Measurements from ENCODE around the gene GMDS. TPM values are rescaled to one million over a fixed set of nuclear protein-coding genes. Genes with fewer than 3 reads are reported as not detected.

GMDS gene
- total RNA-seq, 1 experiment from 2014 or later, result 31.1 TPM

DNA sequence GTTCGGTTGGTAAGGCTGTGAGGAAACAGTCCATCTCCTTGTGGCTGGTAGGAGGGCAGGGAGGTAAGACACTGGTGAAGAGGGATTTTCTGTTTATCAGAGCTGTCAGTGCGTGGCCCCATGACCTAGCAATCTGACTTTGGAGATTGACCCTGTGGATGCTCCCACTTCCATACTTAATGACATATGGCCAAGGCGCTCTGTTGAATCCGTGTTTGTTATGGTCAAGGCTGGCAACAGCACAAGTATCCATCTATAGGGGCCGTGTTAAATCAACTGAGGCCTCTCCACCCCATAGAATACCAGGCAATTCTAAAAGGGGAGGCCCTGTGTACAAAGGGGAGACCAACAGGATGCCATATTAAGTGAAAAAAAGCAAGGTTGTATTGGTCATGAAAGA, 661.3 kb downstream of the GMDS start:
- Mint-ChIP-seq H3K4me1 (ENCODE audit: low read depth, unreplicated experiment) (peaks cover 5% of the 10 kb centered on the region), H3K27me3 (ENCODE audit: insufficient read depth, unreplicated experiment) (peaks cover 5% of the 10 kb centered on the region)

DNA sequence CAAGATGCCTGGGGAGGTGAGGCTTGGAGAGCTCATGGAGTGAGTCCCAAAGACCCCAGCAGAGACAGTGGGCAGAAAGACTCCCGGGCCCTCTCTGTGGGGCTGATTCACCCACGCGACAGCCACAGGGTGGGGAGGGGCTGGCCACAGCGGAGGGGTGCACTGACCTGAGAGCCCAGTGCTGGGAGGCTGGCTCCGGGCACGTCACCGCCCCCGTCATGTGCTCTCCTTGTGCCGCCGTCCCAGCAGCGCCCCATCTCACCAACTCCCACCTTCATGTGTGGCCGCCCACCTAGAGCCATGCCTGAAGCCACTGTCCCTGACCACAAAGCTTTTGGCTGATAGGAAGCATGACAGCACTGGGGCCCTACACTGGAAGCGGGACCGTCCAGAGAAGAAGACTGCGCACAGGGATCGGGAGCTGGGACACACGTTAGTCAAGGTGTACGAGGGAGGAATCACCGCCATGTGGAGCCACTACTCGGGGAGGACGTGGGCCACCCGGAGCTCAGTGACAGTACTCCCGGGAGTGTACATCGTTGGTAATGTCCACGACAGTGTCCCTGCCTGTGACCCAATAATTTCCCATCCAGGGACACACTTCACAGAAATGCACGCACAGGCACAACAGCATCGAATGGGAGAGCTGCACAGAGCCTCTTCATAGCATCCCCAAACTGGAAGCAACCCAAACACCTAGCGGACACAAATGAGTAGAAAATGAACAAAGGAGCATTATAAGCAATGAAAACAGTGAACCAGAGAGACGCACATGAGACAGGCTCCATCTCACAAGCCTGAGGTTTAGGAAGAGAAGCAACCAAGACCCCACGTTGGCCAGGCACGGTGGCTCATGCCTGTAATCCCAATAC, 664.0 kb downstream of the GMDS start:
- BruUV-seq (replicated peaks), result no TSS peak
- no peaks in the 10 kb centered on the region for H3K9me3 Mint-ChIP-seq (ENCODE audit: unreplicated experiment)
- TF ChIP-seq, protein P1, sequence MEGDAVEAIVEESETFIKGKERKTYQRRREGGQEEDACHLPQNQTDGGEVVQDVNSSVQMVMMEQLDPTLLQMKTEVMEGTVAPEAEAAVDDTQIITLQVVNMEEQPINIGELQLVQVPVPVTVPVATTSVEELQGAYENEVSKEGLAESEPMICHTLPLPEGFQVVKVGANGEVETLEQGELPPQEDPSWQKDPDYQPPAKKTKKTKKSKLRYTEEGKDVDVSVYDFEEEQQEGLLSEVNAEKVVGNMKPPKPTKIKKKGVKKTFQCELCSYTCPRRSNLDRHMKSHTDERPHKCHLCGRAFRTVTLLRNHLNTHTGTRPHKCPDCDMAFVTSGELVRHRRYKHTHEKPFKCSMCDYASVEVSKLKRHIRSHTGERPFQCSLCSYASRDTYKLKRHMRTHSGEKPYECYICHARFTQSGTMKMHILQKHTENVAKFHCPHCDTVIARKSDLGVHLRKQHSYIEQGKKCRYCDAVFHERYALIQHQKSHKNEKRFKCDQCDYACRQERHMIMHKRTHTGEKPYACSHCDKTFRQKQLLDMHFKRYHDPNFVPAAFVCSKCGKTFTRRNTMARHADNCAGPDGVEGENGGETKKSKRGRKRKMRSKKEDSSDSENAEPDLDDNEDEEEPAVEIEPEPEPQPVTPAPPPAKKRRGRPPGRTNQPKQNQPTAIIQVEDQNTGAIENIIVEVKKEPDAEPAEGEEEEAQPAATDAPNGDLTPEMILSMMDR (IDR thresholded peaks at IDR 0.05; ENCODE audit: insufficient read depth in 1 of 2, low read depth in 1 of 2, low read length in 1 of 2, severe bottlenecking in 1 of 2, unreplicated experiment in 1 of 2), result no peak
- Histone ChIP-seq H3K4me3 (ENCODE audit: low read depth, low read length) (no peak overlapping the region), H3K27me3 (replicated peaks; ENCODE audit: control insufficient read depth, insufficient read depth, low read length) (no peaks in the 10 kb centered on the region), H3K9me3 (no peaks in the 10 kb centered on the region), H3K4me1 (no peaks in the 10 kb centered on the region), H3K36me3 (ENCODE audit: control insufficient read depth, insufficient read depth, low read length) (no peaks in the 10 kb centered on the region)
- no peaks in the 10 kb centered on the region for H3K4me1 Mint-ChIP-seq (ENCODE audit: low read depth, unreplicated experiment)
- H3K27me3 Mint-ChIP-seq (ENCODE audit: insufficient read depth, unreplicated experiment), result peaks cover 5% of the 10 kb centered on the region
- ChIA-PET CTCF (no interaction called here), POLR2A (no interaction called here)
- no peak for DNase-seq
- no peaks in the 10 kb centered on the region for H3K36me3 Mint-ChIP-seq (ENCODE audit: insufficient read depth, unreplicated experiment)
- no peak overlapping the region for H3K4me3 Mint-ChIP-seq (ENCODE audit: unreplicated experiment)
- H3K27ac Mint-ChIP-seq (ENCODE audit: unreplicated experiment), result no peak overlapping the region
- intact Hi-C loops (cut with micrococcal nuclease; ENCODE audit: unreplicated experiment), result no loop called here

More for the DNA sequence above, 661.3 kb downstream of the GMDS start:
- Histone ChIP-seq H3K4me3 (ENCODE audit: low read depth, low read length) (no peak overlapping the region), H3K4me1 (peaks cover 4% of the 10 kb centered on the region; the same call in 1 of the 2 replicates), H3K27me3 (replicated peaks; ENCODE audit: control insufficient read depth, insufficient read depth, low read length) (no peaks in the 10 kb centered on the region), H3K36me3 (ENCODE audit: control insufficient read depth, insufficient read depth, low read length) (no peaks in the 10 kb centered on the region), H3K9me3 (no peaks in the 10 kb centered on the region)
- DNase-seq, result no peak
- ChIA-PET CTCF (no interaction called here), POLR2A (no interaction called here)
- Mint-ChIP-seq H3K4me3 (ENCODE audit: unreplicated experiment) (no peak overlapping the region), H3K9me3 (ENCODE audit: unreplicated experiment) (no peaks in the 10 kb centered on the region), H3K27ac (ENCODE audit: unreplicated experiment) (no peak overlapping the region), H3K36me3 (ENCODE audit: insufficient read depth, unreplicated experiment) (no peaks in the 10 kb centered on the region)
- no TSS peak for BruUV-seq (replicated peaks)
- TF ChIP-seq, protein P1 (IDR thresholded peaks at IDR 0.05; ENCODE audit: insufficient read depth in 1 of 2, low read depth in 1 of 2, low read length in 1 of 2, severe bottlenecking in 1 of 2, unreplicated experiment in 1 of 2), result no peak
- intact Hi-C loops (cut with micrococcal nuclease; ENCODE audit: unreplicated experiment), result no loop called here

DNA sequence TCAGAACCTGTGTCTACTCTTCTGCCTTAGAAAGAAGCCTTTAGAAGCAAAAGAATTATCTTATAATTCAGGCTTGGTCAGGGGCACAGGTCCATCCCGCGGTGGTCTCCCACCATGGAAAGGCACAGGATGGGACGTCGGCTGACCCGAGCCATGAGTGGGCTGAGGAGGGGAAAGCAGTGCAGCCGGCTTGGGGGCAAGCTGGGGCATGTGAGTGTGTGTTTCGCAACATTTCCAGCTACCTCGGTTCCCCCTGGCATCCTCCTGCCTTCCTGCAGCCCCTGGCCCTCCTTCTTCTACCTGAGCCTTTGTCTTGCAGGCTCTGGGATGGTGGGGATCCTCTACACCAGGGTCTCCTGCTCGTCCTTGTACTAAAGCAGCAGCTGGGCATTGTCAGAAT, 664.8 kb downstream of the GMDS start:
- Histone ChIP-seq H3K9me3 (no peaks in the 10 kb centered on the region), H3K4me1 (no peaks in the 10 kb centered on the region), H3K27me3 (replicated peaks; ENCODE audit: control insufficient read depth, insufficient read depth, low read length) (no peaks in the 10 kb centered on the region), H3K4me3 (ENCODE audit: low read depth, low read length) (no peak overlapping the region), H3K36me3 (ENCODE audit: control insufficient read depth, insufficient read depth, low read length) (no peaks in the 10 kb centered on the region)
- ChIA-PET POLR2A (no interaction called here), CTCF (no interaction called here)
- TF ChIP-seq, protein P1 (IDR thresholded peaks at IDR 0.05; ENCODE audit: insufficient read depth in 1 of 2, low read depth in 1 of 2, low read length in 1 of 2, severe bottlenecking in 1 of 2, unreplicated experiment in 1 of 2), result no peak
- Mint-ChIP-seq H3K9me3 (ENCODE audit: unreplicated experiment) (no peaks in the 10 kb centered on the region), H3K4me1 (ENCODE audit: low read depth, unreplicated experiment) (no peaks in the 10 kb centered on the region), H3K36me3 (ENCODE audit: insufficient read depth, unreplicated experiment) (no peaks in the 10 kb centered on the region), H3K27me3 (ENCODE audit: insufficient read depth, unreplicated experiment) (peaks cover 5% of the 10 kb centered on the region), H3K27ac (ENCODE audit: unreplicated experiment) (no peak overlapping the region), H3K4me3 (ENCODE audit: unreplicated experiment) (no peak overlapping the region)
- no TSS peak for BruUV-seq (replicated peaks)
- no peak for DNase-seq
- intact Hi-C loops (cut with micrococcal nuclease; ENCODE audit: unreplicated experiment), result no loop called here

All from Caco-2 (cell line).